Measurements from ENCODE around the gene ZC3H12C.
"Not testable (repeated sequence)": the region's sequence is repeated elsewhere in the genome, so short reads cannot be mapped to it uniquely, and the experiment has no call there.

The ZC3H12C gene

GRCh38 chr11:110056956-110057355, 36.2 kb upstream of the ZC3H12C start:
- H3K4me3 ChIP-seq (ENCODE audit: control insufficient read depth in 1 of 7, extremely low read depth in 1 of 7, insufficient read depth in 4 of 7, low read depth in 2 of 7, low read length in 6 of 7), result no peak overlapping the region
- H3K4me1 ChIP-seq (ENCODE audit: control extremely low read depth in 1 of 4, control insufficient read depth in 4 of 4, insufficient read depth in 4 of 4, low read length in 3 of 4), result no peaks in the 10 kb centered on the region
- POLR2A ChIA-PET, result interaction anchor here (0.7 kb wide), 1 partner anchor 39 kb away, joined by 11 read pairs; no protein-coding TSS in a partner anchor
- H3K9me3 ChIP-seq (ENCODE audit: control extremely low read depth in 1 of 5, control insufficient read depth in 4 of 5, insufficient read depth in 2 of 5, low read depth in 1 of 5, low read length in 4 of 5), result peaks cover 0 to 9% (median 8%) of the 10 kb centered on the region in 5 experiments
- H3K36me3 ChIP-seq (ENCODE audit: control insufficient read depth in 4 of 4, insufficient read depth in 4 of 4, low read length in 3 of 4), result no peaks in the 10 kb centered on the region
- 71% methylated on average over 2 of the region's 2 CpGs for WGBS (ENCODE audit: insufficient coverage)
- CTCF ChIA-PET, result no interaction called here
- no peak overlapping the region for H3K27ac ChIP-seq (ENCODE audit: insufficient read depth in 1 of 2, low read depth in 1 of 2, low read length in 2 of 2, poor library complexity in 1 of 2, severe bottlenecking in 2 of 2)
- no peaks in the 10 kb centered on the region for H3K27me3 ChIP-seq (replicated peaks in 2 of 5; ENCODE audit: control insufficient read depth in 4 of 5, insufficient read depth in 5 of 5, low read length in 4 of 5)
- no peak for DNase-seq

- no peaks in the 10 kb centered on the region for H3K9me3 ChIP-seq (ENCODE audit: control extremely low read depth in 1 of 5, control insufficient read depth in 4 of 5, insufficient read depth in 2 of 5, low read depth in 1 of 5, low read length in 4 of 5)
- DNase-seq, result no peak
- POLR2A ChIA-PET, result no interaction called here
- peaks cover 0 to 10% (median 0%) of the 10 kb centered on the region in 4 experiments for H3K4me1 ChIP-seq (ENCODE audit: control extremely low read depth in 1 of 4, control insufficient read depth in 4 of 4, insufficient read depth in 4 of 4, low read length in 3 of 4)
- WGBS (ENCODE audit: insufficient coverage), result 100% methylated on average over 1 of the region's 2 CpGs
- no peak overlapping the region for H3K27ac ChIP-seq (ENCODE audit: insufficient read depth in 1 of 2, low read depth in 1 of 2, low read length in 2 of 2, poor library complexity in 1 of 2, severe bottlenecking in 2 of 2)
- no peak overlapping the region for H3K4me3 ChIP-seq (ENCODE audit: control insufficient read depth in 1 of 7, extremely low read depth in 1 of 7, insufficient read depth in 4 of 7, low read depth in 2 of 7, low read length in 6 of 7)
- CTCF ChIA-PET, result no interaction called here
- H3K27me3 ChIP-seq (replicated peaks in 2 of 5; ENCODE audit: control insufficient read depth in 4 of 5, insufficient read depth in 5 of 5, low read length in 4 of 5), result no peaks in the 10 kb centered on the region
- no peaks in the 10 kb centered on the region for H3K36me3 ChIP-seq (ENCODE audit: control insufficient read depth in 4 of 4, insufficient read depth in 4 of 4, low read length in 3 of 4)
Measured at GRCh38 chr11:110059706-110060463, 33.3 kb upstream of the ZC3H12C start.

GRCh38 chr11:110061296-110061695, 31.9 kb upstream of the ZC3H12C start:
- Histone ChIP-seq H3K9me3 (ENCODE audit: control extremely low read depth in 1 of 5, control insufficient read depth in 4 of 5, insufficient read depth in 2 of 5, low read depth in 1 of 5, low read length in 4 of 5) (no peaks in the 10 kb centered on the region), H3K4me3 (ENCODE audit: control insufficient read depth in 1 of 7, extremely low read depth in 1 of 7, insufficient read depth in 4 of 7, low read depth in 2 of 7, low read length in 6 of 7) (no peak overlapping the region), H3K36me3 (ENCODE audit: control insufficient read depth in 4 of 4, insufficient read depth in 4 of 4, low read length in 3 of 4) (no peaks in the 10 kb centered on the region), H3K27ac (ENCODE audit: insufficient read depth in 1 of 2, low read depth in 1 of 2, low read length in 2 of 2, poor library complexity in 1 of 2, severe bottlenecking in 2 of 2) (no peak overlapping the region), H3K4me1 (ENCODE audit: control extremely low read depth in 1 of 4, control insufficient read depth in 4 of 4, insufficient read depth in 4 of 4, low read length in 3 of 4) (peaks cover 0 to 14% (median 0%) of the 10 kb centered on the region in 4 experiments), H3K27me3 (replicated peaks in 2 of 5; ENCODE audit: control insufficient read depth in 4 of 5, insufficient read depth in 5 of 5, low read length in 4 of 5) (no peaks in the 10 kb centered on the region)
- CTCF ChIA-PET, result interaction anchor here (1.2 to 3.7 kb wide), 2 partner anchors 12 to 32 kb away, joined by 3 to 12 read pairs; partner anchors contain the start of gene ZC3H12C
- no peak for DNase-seq
- POLR2A ChIA-PET, result no interaction called here
- WGBS (ENCODE audit: insufficient coverage), result no CpG with 5 or more reads among the region's 1 CpG

- POLR2A ChIA-PET, result no interaction called here
- no peak for DNase-seq
- H3K4me3 ChIP-seq (ENCODE audit: control insufficient read depth in 1 of 7, extremely low read depth in 1 of 7, insufficient read depth in 4 of 7, low read depth in 2 of 7, low read length in 6 of 7), result no peak overlapping the region
- H3K27ac ChIP-seq (ENCODE audit: insufficient read depth in 1 of 2, low read depth in 1 of 2, low read length in 2 of 2, poor library complexity in 1 of 2, severe bottlenecking in 2 of 2), result no peak overlapping the region
- 100% methylated on average over 1 of the region's 3 CpGs for WGBS (ENCODE audit: insufficient coverage)
- H3K9me3 ChIP-seq (ENCODE audit: control extremely low read depth in 1 of 5, control insufficient read depth in 4 of 5, insufficient read depth in 2 of 5, low read depth in 1 of 5, low read length in 4 of 5), result no peaks in the 10 kb centered on the region
- CTCF ChIA-PET, result interaction anchor here (1.2 to 3.7 kb wide), 2 partner anchors 13 to 31 kb away, joined by 3 to 12 read pairs; partner anchors contain the start of gene ZC3H12C
- no peaks in the 10 kb centered on the region for H3K27me3 ChIP-seq (replicated peaks in 2 of 5; ENCODE audit: control insufficient read depth in 4 of 5, insufficient read depth in 5 of 5, low read length in 4 of 5)
- H3K4me1 ChIP-seq (ENCODE audit: control extremely low read depth in 1 of 4, control insufficient read depth in 4 of 4, insufficient read depth in 4 of 4, low read length in 3 of 4), result peaks cover 0 to 14% (median 0%) of the 10 kb centered on the region in 4 experiments
- H3K36me3 ChIP-seq (ENCODE audit: control insufficient read depth in 4 of 4, insufficient read depth in 4 of 4, low read length in 3 of 4), result no peaks in the 10 kb centered on the region
Measured at GRCh38 chr11:110062247-110062646, 30.9 kb upstream of the ZC3H12C start.

- no peaks in the 10 kb centered on the region for H3K36me3 ChIP-seq (ENCODE audit: control insufficient read depth in 4 of 4, insufficient read depth in 4 of 4, low read length in 3 of 4)
- H3K9me3 ChIP-seq (ENCODE audit: control extremely low read depth in 1 of 5, control insufficient read depth in 4 of 5, insufficient read depth in 2 of 5, low read depth in 1 of 5, low read length in 4 of 5), result no peaks in the 10 kb centered on the region
- no peak for DNase-seq
- WGBS (ENCODE audit: insufficient coverage), result 89% methylated on average over 1 of the region's 2 CpGs
- H3K27ac ChIP-seq (ENCODE audit: insufficient read depth in 1 of 2, low read depth in 1 of 2, low read length in 2 of 2, poor library complexity in 1 of 2, severe bottlenecking in 2 of 2), result no peak overlapping the region
- H3K27me3 ChIP-seq (replicated peaks in 2 of 5; ENCODE audit: control insufficient read depth in 4 of 5, insufficient read depth in 5 of 5, low read length in 4 of 5), result no peaks in the 10 kb centered on the region
- H3K4me1 ChIP-seq (ENCODE audit: control extremely low read depth in 1 of 4, control insufficient read depth in 4 of 4, insufficient read depth in 4 of 4, low read length in 3 of 4), result peaks cover 9 to 35% (median 20%) of the 10 kb centered on the region in 4 experiments
- ChIA-PET CTCF (interaction anchor here (1.1 to 3.7 kb wide), 3 partner anchors 11 to 136 kb away, joined by 3 to 12 read pairs (median 4); partner anchors contain the start of gene ZC3H12C), POLR2A (no interaction called here)
- H3K4me3 ChIP-seq (ENCODE audit: control insufficient read depth in 1 of 7, extremely low read depth in 1 of 7, insufficient read depth in 4 of 7, low read depth in 2 of 7, low read length in 6 of 7), result no peak overlapping the region
Measured at GRCh38 chr11:110065189-110065588, 28.0 kb upstream of the ZC3H12C start.

- Histone ChIP-seq H3K4me1 (ENCODE audit: control extremely low read depth in 1 of 4, control insufficient read depth in 4 of 4, insufficient read depth in 4 of 4, low read length in 3 of 4) (peaks cover 15 to 55% (median 39%) of the 10 kb centered on the region in 4 experiments), H3K27ac (ENCODE audit: insufficient read depth in 1 of 2, low read depth in 1 of 2, low read length in 2 of 2, poor library complexity in 1 of 2, severe bottlenecking in 2 of 2) (peak overlapping the region in 1 of 2 experiments; percentile 71)
- H3K4me3 ChIP-seq (ENCODE audit: control insufficient read depth in 1 of 7, extremely low read depth in 1 of 7, insufficient read depth in 4 of 7, low read depth in 2 of 7, low read length in 6 of 7); DNase-seq; H3K27me3 ChIP-seq (replicated peaks in 2 of 5; ENCODE audit: control insufficient read depth in 4 of 5, insufficient read depth in 5 of 5, low read length in 4 of 5); H3K36me3 ChIP-seq (ENCODE audit: control insufficient read depth in 4 of 4, insufficient read depth in 4 of 4, low read length in 3 of 4); CTCF ChIA-PET; POLR2A ChIA-PET; H3K9me3 ChIP-seq (ENCODE audit: control extremely low read depth in 1 of 5, control insufficient read depth in 4 of 5, insufficient read depth in 2 of 5, low read depth in 1 of 5, low read length in 4 of 5): not testable (repeated sequence)
- 100% methylated on average over 3 of the region's 4 CpGs for WGBS (ENCODE audit: insufficient coverage)
Measured at GRCh38 chr11:110068001-110068400, 25.2 kb upstream of the ZC3H12C start.

- POLR2A ChIA-PET, result no interaction called here
- 0% methylated on average over 2 of the region's 7 CpGs for WGBS (ENCODE audit: insufficient coverage)
- no peaks in the 10 kb centered on the region for H3K27me3 ChIP-seq (replicated peaks in 2 of 5; ENCODE audit: control insufficient read depth in 4 of 5, insufficient read depth in 5 of 5, low read length in 4 of 5)
- peak overlapping the region in 3 of 7 experiments; percentile 15 to 35 (median 19) for H3K4me3 ChIP-seq (ENCODE audit: control insufficient read depth in 1 of 7, extremely low read depth in 1 of 7, insufficient read depth in 4 of 7, low read depth in 2 of 7, low read length in 6 of 7)
- peaks cover 18 to 62% (median 44%) of the 10 kb centered on the region in 4 experiments for H3K4me1 ChIP-seq (ENCODE audit: control extremely low read depth in 1 of 4, control insufficient read depth in 4 of 4, insufficient read depth in 4 of 4, low read length in 3 of 4)
- CTCF ChIA-PET, result interaction anchor here (0.6 to 2.3 kb wide), 5 partner anchors 9 to 1377 kb away, joined by 3 to 7 read pairs (median 3); no protein-coding TSS in a partner anchor
- H3K36me3 ChIP-seq (ENCODE audit: control insufficient read depth in 4 of 4, insufficient read depth in 4 of 4, low read length in 3 of 4), result no peaks in the 10 kb centered on the region
- peak overlapping the region; percentile 71 for H3K27ac ChIP-seq (ENCODE audit: insufficient read depth in 1 of 2, low read depth in 1 of 2, low read length in 2 of 2, poor library complexity in 1 of 2, severe bottlenecking in 2 of 2)
- H3K9me3 ChIP-seq (ENCODE audit: control extremely low read depth in 1 of 5, control insufficient read depth in 4 of 5, insufficient read depth in 2 of 5, low read depth in 1 of 5, low read length in 4 of 5), result no peaks in the 10 kb centered on the region
- DNase-seq, result peak; percentile 87 to 96 (median 96)
Measured at GRCh38 chr11:110069158-110069737, 23.9 kb upstream of the ZC3H12C start.
